Adrenal gland (tissue), 12 donors: ENCODE measurements around the gene TMEM52. TPM values are rescaled to one million over a fixed set of nuclear protein-coding genes. Genes with fewer than 3 reads are reported as not detected.

Experiments used
- DNase-seq, 7 donors: peaks; one replicate each; pipeline ENCODE4 v3.0.0-alpha.2; 2019 to 2020
- H3K27ac ChIP-seq, 5 donors: fragments of 200-600 bp; sonication (generic) in 4 of 5; 1 replicate in 3 of 5; 2 replicates in 2 of 5; pipeline versions ENCODE4 v1.5.1 to v1.8.0; 2016 to 2020; ENCODE audit warnings: mild to moderate bottlenecking in 1 of 5
- H3K27me3 ChIP-seq: fragments of 200-600 bp; 2 replicates; pipeline ENCODE4 v1.8.0; 2021
- H3K36me3 ChIP-seq, 2 donors: fragments of 200-600 bp; replicated peaks in 1 of 2; 1 replicate in 1 of 2; 2 replicates in 1 of 2; pipeline versions ENCODE4 v1.5.1 to v1.8.0; 2018 to 2022
- H3K4me1 ChIP-seq, 2 donors: fragments of 200-600 bp; replicated peaks in 1 of 2; 1 replicate in 1 of 2; 2 replicates in 1 of 2; pipeline versions ENCODE4 v1.5.1 to v1.8.0; 2018 to 2021
- H3K4me3 ChIP-seq, 4 donors: fragments of 200-600 bp; sonication (generic) in 3 of 4; one replicate each; pipeline ENCODE4 v1.5.1; 2016 to 2018
- H3K9me3 ChIP-seq, 3 donors: fragments of 200-600 bp; sonication (generic) in 1 of 3; replicated peaks in 1 of 3; 1 replicate in 2 of 3; 2 replicates in 1 of 3; pipeline versions ENCODE4 v1.5.1 to v1.8.0; 2016 to 2021
- CTCF ChIP-seq, 6 experiments: fragments of 450-650 bp in 4 of 6; fragments of 200-600 bp in 2 of 6; sonication (generic) in 1 of 6; IDR thresholded peaks; 1 replicate in 5 of 6; 2 replicates in 1 of 6; pipeline versions ENCODE4 v1.5.1 to v1.8.0; 2016 to 2021; ENCODE audit warnings: antibody characterized with exemption in 6 of 6, mild to moderate bottlenecking in 2 of 6, moderate library complexity in 1 of 6
- POLR2A ChIP-seq, 2 donors: fragments of 450-650 bp; IDR thresholded peaks; one replicate each; pipeline ENCODE4 v1.6.1; 2017; ENCODE audit warnings: antibody characterized with exemption in 2 of 2, mild to moderate bottlenecking in 2 of 2, moderate library complexity in 1 of 2
- WGBS, 4 donors: extraction: QIAGEN DNeasy Blood & Tissue Kit in 2 of 4; methylation state at CpG; one replicate each; pipeline versions ENCODE4 v1.1.5 to v1.1.7; 2013 to 2017; 5-methylcytosine and 5-hydroxymethylcytosine counted together
- intact Hi-C, 2 donors: fragments of 100-400 bp; cut with DNase I; formaldehyde crosslinking; loops; one replicate each; pipeline versions ENCODE4 v1.14.1 to v1.15.0; 2022 to 2023
- polyA plus RNA-seq, 3 donors: library from polyadenylated mRNA; stranded (reverse); fragments of 200-250 nt in 2 of 3; fragments of 350-450 nt in 1 of 3; fragmentation: Illumina TruSeq in 1 of 3; extraction: RNeasy Lipid Tissue Mini Kit (QIAGEN cat#74804) in 1 of 3; gene quantifications; one replicate each; pipeline ENCODE4 v1.2.3, GENCODE V29; 2013 to 2014
- total RNA-seq, 9 donors: library from RNA; depleted of rRNA in 4 of 9; stranded (reverse); fragments of >200 nt in 4 of 9; fragments of 120-200 nt in 1 of 9; fragmentation: NEBNext Ultra II Directional in 1 of 9; extraction: Animal tissue kit (Norgen Biotek cat#: 25700) in 1 of 9; gene quantifications; one replicate each; pipeline versions ENCODE4 v1.1.0 to v1.2.4, GENCODE V29; 2013 to 2023
- donor health status: healthy with polysubstance abuse.
- donor health status: Bipolar disorder and iron deficiency.
- donor health status: DM: yes; HTN: yes; CAD: no.
- donor health status: DM: no; HTN: no; CAD: no.
- donor health status: DM: no; HTN: no; CAD: no.
- donor health status: DM: yes; HTN: yes; CAD: no.

Gene TMEM52
- total and polyA plus RNA-seq, 12 donors: 7.0 to 95.4 (median 61.7) TPM

- TF ChIP-seq POLR2A (IDR thresholded peaks at IDR 0.05) (no peak), CTCF (IDR thresholded peaks at IDR 0.05) (no peak)
- WGBS, 4 donors: 92 to 97% (median 94%) methylated on average over 14 to 23 of the region's 23 CpGs
- no peak overlapping the region for H3K27ac ChIP-seq
- H3K27me3 ChIP-seq: no peaks in the 10 kb centered on the region
- peak in 4 of 7 donors; percentile 13 to 31 (median 28) for DNase-seq
- H3K9me3 ChIP-seq: no peaks in the 10 kb centered on the region
- H3K4me3 ChIP-seq: no peak overlapping the region
- H3K36me3 ChIP-seq: no peaks in the 10 kb centered on the region
- peaks cover 13 to 14% of the 10 kb centered on the region in 2 donors for H3K4me1 ChIP-seq
- intact Hi-C loops: no loop called here
Observed at GRCh38 chr1:1915911-1916840, 2.9 kb downstream of the TMEM52 start.

- no peaks in the 10 kb centered on the region for H3K27me3 ChIP-seq
- H3K9me3 ChIP-seq: no peaks in the 10 kb centered on the region
- no peak within 1 kb of the TSS for H3K4me3 ChIP-seq
- DNase-seq: peak in 4 of 7 donors; percentile 20 to 49 (median 30)
- H3K27ac ChIP-seq: no peak within 1 kb of the TSS
- H3K36me3 ChIP-seq: no peaks in the 10 kb centered on the region
- WGBS, 4 donors: 80 to 98% (median 87%) methylated on average over 7 to 15 of the region's 15 CpGs
- peaks cover 13 to 14% of the 10 kb centered on the region in 2 donors for H3K4me1 ChIP-seq
- intact Hi-C loops: no loop called here
- TF ChIP-seq CTCF (IDR thresholded peaks at IDR 0.05) (no peak), POLR2A (IDR thresholded peaks at IDR 0.05) (no peak)
Observed at GRCh38 chr1:1914971-1915692, 3.9 kb downstream of the TMEM52 start, which contains the start of gene CALML6. Gene CALML6 (plus strand): TSS chr1:1915260. CDS start chr1:1915281, 21 bp downstream.

- H3K4me3 ChIP-seq: no peak overlapping the region
- H3K9me3 ChIP-seq: no peaks in the 10 kb centered on the region
- H3K27me3 ChIP-seq: no peaks in the 10 kb centered on the region
- TF ChIP-seq POLR2A (IDR thresholded peaks at IDR 0.05): no peak
- no peak for TF ChIP-seq CTCF (IDR thresholded peaks at IDR 0.05)
- no peaks in the 10 kb centered on the region for H3K36me3 ChIP-seq
- peaks cover 14 to 21% of the 10 kb centered on the region in 2 donors for H3K4me1 ChIP-seq
- WGBS, 4 donors: 62 to 67% (median 65%) methylated on average over 10 to 20 of the region's 20 CpGs
- intact Hi-C loops: no loop called here
- peak in 4 of 7 donors; percentile 12 to 50 (median 28) for DNase-seq
- no peak overlapping the region for H3K27ac ChIP-seq
Observed at GRCh38 chr1:1914101-1914970, 4.7 kb downstream of the TMEM52 start.
